Right renal cortex interstitium (tissue), 3 donors: Measurements from ENCODE around the gene CENATAC. TPM values are rescaled to one million over a fixed set of nuclear protein-coding genes. Genes with fewer than 3 reads are reported as not detected.
"Not testable (repeated sequence)": the region's sequence is repeated elsewhere in the genome, so short reads cannot be mapped to it uniquely, and the experiment has no call there.

Experiments used
- DNase-seq, 3 donors: peaks; one replicate each; pipeline ENCODE4 v3.0.0-alpha.2; 2013; ENCODE audit warnings: low read depth in 3 of 3, low spot score in 2 of 3
- polyA plus RNA-seq, 3 donors: library from polyadenylated mRNA; unstranded; fragments of 120-200 nt; gene quantifications; one replicate each; pipeline ENCODE4 v1.2.1, GENCODE V29; 2013; ENCODE audit not compliant: insufficient read length in 3 of 3

Gene CENATAC
- 10 to 100 TPM; 16.1 to 17.8 (median 17.1) TPM for polyA plus RNA-seq

- DNase-seq = peak; percentile 65 to 79 (median 77)
Measured at GRCh38 chr11:118997627-118998387, at the start of gene CENATAC. Gene CENATAC, plus strand, starts transcription at chr11:118998138. Its CDS starts 60 bp downstream, at chr11:118998198.

GRCh38 chr11:118953265-118953664 is 44.7 kb upstream of the CENATAC start:
- DNase-seq = no peak

GRCh38 chr11:118953976-118954375 is 44.0 kb upstream of the CENATAC start:
- not testable (repeated sequence) for DNase-seq

- DNase-seq = peak in 2 of 3 donors; percentile 37 to 43
Measured at GRCh38 chr11:118956094-118956846, 41.7 kb upstream of the CENATAC start, which contains the start of gene UPK2. Gene UPK2, plus strand, starts transcription at chr11:118956298. Its CDS starts 53 bp downstream, at chr11:118956351.

- no peak for DNase-seq
Measured at GRCh38 chr11:118956847-118957469, 41.0 kb upstream of the CENATAC start.

GRCh38 chr11:118957549-118957948 is 40.4 kb upstream of the CENATAC start:
- DNase-seq = no peak

GRCh38 chr11:118957968-118958367 is 40.0 kb upstream of the CENATAC start:
- DNase-seq = no peak

GRCh38 chr11:118958577-118958976 is 39.4 kb upstream of the CENATAC start:
- DNase-seq = no peak

- no peak for DNase-seq
Measured at GRCh38 chr11:118961189-118961588, 36.7 kb upstream of the CENATAC start.

GRCh38 chr11:118961591-118961990 is 36.3 kb upstream of the CENATAC start:
- no peak for DNase-seq

GRCh38 chr11:118969508-118969907 is 28.4 kb upstream of the CENATAC start:
- not testable (repeated sequence) for DNase-seq

- no peak for DNase-seq
Measured at GRCh38 chr11:118971646-118972045, 26.3 kb upstream of the CENATAC start, which contains the start of gene FOXR1. Gene FOXR1, plus strand, starts transcription at chr11:118971761. Its CDS starts 171 bp downstream, at chr11:118971932.

GRCh38 chr11:118973985-118974384 is 24.0 kb upstream of the CENATAC start:
- DNase-seq = no peak

- DNase-seq = no peak
Measured at GRCh38 chr11:118975771-118976709, 21.9 kb upstream of the CENATAC start.

- DNase-seq = no peak
Measured at GRCh38 chr11:118979434-118979833, 18.5 kb upstream of the CENATAC start.

- no peak for DNase-seq
Measured at GRCh38 chr11:118980191-118980881, 17.6 kb upstream of the CENATAC start.

- DNase-seq = not testable (repeated sequence)
Measured at GRCh38 chr11:118984337-118984736, 13.6 kb upstream of the CENATAC start.

GRCh38 chr11:118984825-118985224 is 13.1 kb upstream of the CENATAC start:
- no peak for DNase-seq

- DNase-seq = no peak
Measured at GRCh38 chr11:118988280-118988679, 9.7 kb upstream of the CENATAC start.
